Endothelial cell of hepatic sinusoid (primary cell): Measurements from ENCODE around the gene PPP2R2B.

Source experiments
- in situ Hi-C: cut with HindIII; loops from 2 replicates; pipeline ENCODE4 v1.10.0; 2017; ENCODE audit warnings: low sequenced_read_pairs

Gene PPP2R2B

GRCh38 chr5:146791471-146791870, 87.1 kb downstream of the PPP2R2B start:
- in situ Hi-C loops, result no loop called here

GRCh38 chr5:146789712-146790653, 88.6 kb downstream of the PPP2R2B start:
- in situ Hi-C loops, result no loop called here

GRCh38 chr5:146788898-146789297, 89.7 kb downstream of the PPP2R2B start:
- in situ Hi-C loops, result no loop called here

- in situ Hi-C loops, result no loop called here
Measured at GRCh38 chr5:146785065-146785464, 93.5 kb downstream of the PPP2R2B start.

GRCh38 chr5:146781157-146781556, 97.4 kb downstream of the PPP2R2B start:
- in situ Hi-C loops, result no loop called here

GRCh38 chr5:146779211-146779869, 99.2 kb downstream of the PPP2R2B start:
- in situ Hi-C loops, result no loop called here

GRCh38 chr5:146778795-146779194, 99.8 kb downstream of the PPP2R2B start:
- in situ Hi-C loops, result no loop called here

- in situ Hi-C loops, result no loop called here
Measured at GRCh38 chr5:146778261-146778660, 100.3 kb downstream of the PPP2R2B start.

- in situ Hi-C loops, result no loop called here
Measured at GRCh38 chr5:146772881-146773466, 105.6 kb downstream of the PPP2R2B start.

- in situ Hi-C loops, result no loop called here
Measured at GRCh38 chr5:146770980-146771379, 107.6 kb downstream of the PPP2R2B start.

GRCh38 chr5:146770546-146770945, 108.0 kb downstream of the PPP2R2B start:
- in situ Hi-C loops, result no loop called here

GRCh38 chr5:146767534-146767933, 111.0 kb downstream of the PPP2R2B start:
- in situ Hi-C loops, result no loop called here

GRCh38 chr5:146766013-146766412, 112.5 kb downstream of the PPP2R2B start:
- in situ Hi-C loops, result no loop called here

- in situ Hi-C loops, result no loop called here
Measured at GRCh38 chr5:146765089-146765832, 113.3 kb downstream of the PPP2R2B start.

GRCh38 chr5:146762830-146763229, 115.7 kb downstream of the PPP2R2B start:
- in situ Hi-C loops, result no loop called here

- in situ Hi-C loops, result no loop called here
Measured at GRCh38 chr5:146761811-146762210, 116.7 kb downstream of the PPP2R2B start.

GRCh38 chr5:146758938-146759337, 119.6 kb downstream of the PPP2R2B start:
- in situ Hi-C loops, result loop anchor here (5.0 kb wide), 1 partner anchor 43 kb away; no protein-coding TSS in a partner anchor

GRCh38 chr5:146758076-146758475, 120.5 kb downstream of the PPP2R2B start:
- in situ Hi-C loops, result loop anchor here (5.0 kb wide), 1 partner anchor 44 kb away; no protein-coding TSS in a partner anchor

- in situ Hi-C loops, result loop anchor here (5.0 kb wide), 1 partner anchor 46 kb away; no protein-coding TSS in a partner anchor
Measured at GRCh38 chr5:146756546-146756945, 122.0 kb downstream of the PPP2R2B start.

GRCh38 chr5:146755793-146756192, 122.8 kb downstream of the PPP2R2B start:
- in situ Hi-C loops, result loop anchor here (5.0 kb wide), 1 partner anchor 47 kb away; no protein-coding TSS in a partner anchor

- in situ Hi-C loops, result loop anchor here (5.0 kb wide), 1 partner anchor 48 kb away; no protein-coding TSS in a partner anchor
Measured at GRCh38 chr5:146754621-146755020, 123.9 kb downstream of the PPP2R2B start.
